Gastroesophageal sphincter (tissue), 3 donors: ENCODE data around the gene ERCC5.

Source experiments
- POLR2AphosphoS5 ChIP-seq: sonication (generic); formaldehyde crosslinking; IDR thresholded peaks from one replicate; pipeline ENCODE4 v1.6.1; 2017; ENCODE audit warnings: antibody characterized with exemption
- TF ChIP-seq, protein P1 (sequence below), 4 experiments: fragments of 200-600 bp in 2 of 4; fragments of 450-650 bp in 2 of 4; sonication (generic) in 1 of 4; IDR thresholded peaks; one replicate each; pipeline ENCODE4 v1.5.1; 2017 to 2019; ENCODE audit warnings: antibody characterized with exemption in 4 of 4, mild to moderate bottlenecking in 2 of 4, moderate library complexity in 2 of 4

DNA sequence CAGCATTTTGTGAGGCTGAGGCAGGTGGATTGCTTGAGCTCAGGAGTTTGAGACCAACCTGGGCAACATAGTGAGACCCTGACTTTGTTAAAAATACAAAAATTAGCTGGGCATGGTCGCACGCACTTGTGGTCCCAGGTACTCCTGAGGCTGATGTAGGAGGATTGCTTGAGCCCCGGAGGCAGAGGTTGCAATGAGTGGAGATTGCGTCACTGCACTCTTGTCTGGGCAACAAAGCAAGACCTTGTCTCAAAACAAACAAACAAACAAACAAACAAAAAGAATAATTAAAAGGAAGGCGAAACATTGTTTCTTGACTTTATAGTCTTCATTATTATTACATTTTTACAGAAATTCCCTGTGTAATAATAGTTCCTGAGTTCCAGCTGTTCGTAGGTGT lies 31.0 kb upstream of the ERCC5 start:
- TF ChIP-seq POLR2AphosphoS5 = no peak
- TF ChIP-seq, protein P1, sequence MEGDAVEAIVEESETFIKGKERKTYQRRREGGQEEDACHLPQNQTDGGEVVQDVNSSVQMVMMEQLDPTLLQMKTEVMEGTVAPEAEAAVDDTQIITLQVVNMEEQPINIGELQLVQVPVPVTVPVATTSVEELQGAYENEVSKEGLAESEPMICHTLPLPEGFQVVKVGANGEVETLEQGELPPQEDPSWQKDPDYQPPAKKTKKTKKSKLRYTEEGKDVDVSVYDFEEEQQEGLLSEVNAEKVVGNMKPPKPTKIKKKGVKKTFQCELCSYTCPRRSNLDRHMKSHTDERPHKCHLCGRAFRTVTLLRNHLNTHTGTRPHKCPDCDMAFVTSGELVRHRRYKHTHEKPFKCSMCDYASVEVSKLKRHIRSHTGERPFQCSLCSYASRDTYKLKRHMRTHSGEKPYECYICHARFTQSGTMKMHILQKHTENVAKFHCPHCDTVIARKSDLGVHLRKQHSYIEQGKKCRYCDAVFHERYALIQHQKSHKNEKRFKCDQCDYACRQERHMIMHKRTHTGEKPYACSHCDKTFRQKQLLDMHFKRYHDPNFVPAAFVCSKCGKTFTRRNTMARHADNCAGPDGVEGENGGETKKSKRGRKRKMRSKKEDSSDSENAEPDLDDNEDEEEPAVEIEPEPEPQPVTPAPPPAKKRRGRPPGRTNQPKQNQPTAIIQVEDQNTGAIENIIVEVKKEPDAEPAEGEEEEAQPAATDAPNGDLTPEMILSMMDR (IDR thresholded peaks at IDR 0.05) = no peak
